Frontal cortex (tissue), 4 donors: ENCODE data around the gene SMC2. TPM values are rescaled to one million over a fixed set of nuclear protein-coding genes. Genes with fewer than 3 reads are reported as not detected.

Source experiments
- DNase-seq, 2 donors: peaks; one replicate each; pipeline ENCODE4 v3.0.0; 2012; ENCODE audit warnings: low spot score in 2 of 2
- FAIRE-seq: peaks from 2 replicates; lab custom pipeline; 2012; peaks lifted over from hg19 to GRCh38; lab: Jason Lieb, UNC
- total RNA-seq: library from RNA; depleted of rRNA; stranded (reverse); fragments of >200 nt; gene quantifications from one replicate; pipeline ENCODE4 v1.2.3, GENCODE V29; 2014
- donor health status: control.
- donor health status: control.
- donor health status: control.

Gene SMC2
- 26.1 TPM for total RNA-seq

GRCh38 chr9:104093647-104094533 lies at the start of gene SMC2:
Gene SMC2 (plus strand): TSS chr9:104094309. CDS start chr9:104095385, 1,076 bp downstream.
- DNase-seq (peak; percentile 79 to 80), FAIRE-seq (no peak)

- DNase-seq (no peak), FAIRE-seq (no peak)
Observed at GRCh38 chr9:104068546-104068945, 25.6 kb upstream of the SMC2 start.

GRCh38 chr9:104069288-104069687 lies 24.8 kb upstream of the SMC2 start:
- FAIRE-seq (no peak), DNase-seq (no peak)

GRCh38 chr9:104071589-104071988 lies 22.5 kb upstream of the SMC2 start:
- DNase-seq (no peak), FAIRE-seq (no peak)

- no peak for DNase-seq
- FAIRE-seq, result no peak
Observed at GRCh38 chr9:104073098-104073769, 20.9 kb upstream of the SMC2 start.

GRCh38 chr9:104073770-104074133 lies 20.4 kb upstream of the SMC2 start:
- FAIRE-seq (no peak), DNase-seq (no peak)

- no peak for FAIRE-seq
- DNase-seq, result no peak
Observed at GRCh38 chr9:104074876-104075275, 19.2 kb upstream of the SMC2 start.

GRCh38 chr9:104075801-104076753 lies 18.0 kb upstream of the SMC2 start:
- no peak for FAIRE-seq
- no peak for DNase-seq

- FAIRE-seq, result no peak
- no peak for DNase-seq
Observed at GRCh38 chr9:104078596-104078995, 15.5 kb upstream of the SMC2 start.

- DNase-seq, result no peak
Observed at GRCh38 chr9:104080983-104081382, 13.1 kb upstream of the SMC2 start.

GRCh38 chr9:104082168-104082567 lies 11.9 kb upstream of the SMC2 start:
- DNase-seq (no peak), FAIRE-seq (no peak)

More at GRCh38 chr9:104080983-104081382, 13.1 kb upstream of the SMC2 start:
- no peak for FAIRE-seq

GRCh38 chr9:104085525-104085924 lies 8.6 kb upstream of the SMC2 start:
- DNase-seq (no peak), FAIRE-seq (no peak)

- DNase-seq (no peak), FAIRE-seq (no peak)
Observed at GRCh38 chr9:104087894-104088293, 6.2 kb upstream of the SMC2 start.

- DNase-seq, result no peak
- no peak for FAIRE-seq
Observed at GRCh38 chr9:104088416-104088815, 5.7 kb upstream of the SMC2 start.

- DNase-seq (no peak), FAIRE-seq (no peak)
Observed at GRCh38 chr9:104090578-104090977, 3.5 kb upstream of the SMC2 start.

GRCh38 chr9:104091116-104091515 lies 3.0 kb upstream of the SMC2 start:
- no peak for FAIRE-seq

GRCh38 chr9:104091708-104092107 lies 2.4 kb upstream of the SMC2 start:
- FAIRE-seq, result no peak
- DNase-seq, result no peak

More at GRCh38 chr9:104091116-104091515, 3.0 kb upstream of the SMC2 start:
- DNase-seq, result no peak

GRCh38 chr9:104092192-104092591 lies 1.9 kb upstream of the SMC2 start:
- FAIRE-seq, result no peak
- DNase-seq, result no peak

- DNase-seq, result peak in 1 of 2 donors; percentile 5
- FAIRE-seq, result no peak
Observed at GRCh38 chr9:104092875-104093600, 1.1 kb upstream of the SMC2 start.
